GM21515 (cell line): ENCODE measurements around the gene PGLYRP3.
A peak's percentile ranks its signal among the peaks of the same experiment; 100 is the strongest.
"Not testable (repeated sequence)": the region's sequence is repeated elsewhere in the genome, so short reads cannot be mapped to it uniquely, and the experiment has no call there.

Experiments
- ATAC-seq: cut with Tn5 transposase; IDR thresholded peaks from one replicate; pipeline ENCODE4 v1.9.1; 2021; ENCODE audit not compliant: unreplicated experiment

Gene PGLYRP3

GRCh38 chr1:153314388-153314787 is 1.6 kb upstream of the PGLYRP3 start:
- ATAC-seq: not testable (repeated sequence)

GRCh38 chr1:153313288-153313687 is 536 bp upstream of the PGLYRP3 start:
- no peak for ATAC-seq

GRCh38 chr1:153310526-153310925 is 2.2 kb downstream of the PGLYRP3 start:
- no peak for ATAC-seq

GRCh38 chr1:153309441-153309840 is 3.3 kb downstream of the PGLYRP3 start:
- no peak for ATAC-seq

- ATAC-seq: no peak
Measured at GRCh38 chr1:153308540-153308939, 4.2 kb downstream of the PGLYRP3 start.

GRCh38 chr1:153307221-153307600 is 5.5 kb downstream of the PGLYRP3 start:
- ATAC-seq: no peak

GRCh38 chr1:153306303-153307220 is 6.2 kb downstream of the PGLYRP3 start:
- ATAC-seq: no peak

- no peak for ATAC-seq
Measured at GRCh38 chr1:153305682-153306081, 7.1 kb downstream of the PGLYRP3 start.

- ATAC-seq: no peak
Measured at GRCh38 chr1:153302308-153302707, 10.4 kb downstream of the PGLYRP3 start.

GRCh38 chr1:153293851-153294250 is 18.9 kb downstream of the PGLYRP3 start:
- no peak for ATAC-seq

- no peak for ATAC-seq
Measured at GRCh38 chr1:153293480-153293775, 19.3 kb downstream of the PGLYRP3 start.

- ATAC-seq: no peak
Measured at GRCh38 chr1:153292740-153293479, 19.8 kb downstream of the PGLYRP3 start.

GRCh38 chr1:153292185-153292584 is 20.6 kb downstream of the PGLYRP3 start:
- no peak for ATAC-seq

- ATAC-seq: no peak
Measured at GRCh38 chr1:153291514-153291913, 21.2 kb downstream of the PGLYRP3 start.

GRCh38 chr1:153288634-153289275 is 24.0 kb downstream of the PGLYRP3 start:
- no peak for ATAC-seq

GRCh38 chr1:153277852-153278251 is 34.9 kb downstream of the PGLYRP3 start:
- ATAC-seq: peak; percentile 62

GRCh38 chr1:153272186-153272585 is 40.6 kb downstream of the PGLYRP3 start:
- ATAC-seq: no peak

GRCh38 chr1:153271711-153272110 is 41.0 kb downstream of the PGLYRP3 start:
- no peak for ATAC-seq

GRCh38 chr1:153265457-153265856 is 47.3 kb downstream of the PGLYRP3 start:
- ATAC-seq: no peak

- ATAC-seq: no peak
Measured at GRCh38 chr1:153262462-153263157, 50.1 kb downstream of the PGLYRP3 start.

GRCh38 chr1:153262070-153262366 is 50.7 kb downstream of the PGLYRP3 start:
- ATAC-seq: no peak
